GM23248 (cell line): Measurements from ENCODE around the gene TREX2. TPM values are rescaled to one million over a fixed set of nuclear protein-coding genes. Genes with fewer than 3 reads are reported as not detected.

Experiments
- DNase-seq: peaks from one replicate; pipeline ENCODE4 v3.0.0-alpha.2; 2015
- H2AFZ ChIP-seq: fragments of 200-600 bp; sonication (generic); 2 replicates; pipeline ENCODE4 v1.6.1; 2016; ENCODE audit warnings: antibody characterized with exemption
- H3F3A ChIP-seq: fragments of 200-600 bp; sonication (generic); 2 replicates; pipeline ENCODE4 v1.6.1; 2016; ENCODE audit warnings: mild to moderate bottlenecking, antibody characterized with exemption, mixed run types; ENCODE audit not compliant: insufficient read depth
- H3K27ac ChIP-seq: fragments of 200-600 bp; sonication (generic); 2 replicates; pipeline ENCODE4 v1.5.1; 2016; ENCODE audit warnings: mild to moderate bottlenecking
- H3K27me3 ChIP-seq: fragments of 200-600 bp; sonication (generic); replicated peaks from 2 replicates; pipeline ENCODE4 v1.6.1; 2016; ENCODE audit warnings: mild to moderate bottlenecking; ENCODE audit not compliant: insufficient read depth
- H3K36me3 ChIP-seq: fragments of 200-600 bp; sonication (generic); 2 replicates; pipeline ENCODE4 v1.6.1; 2016; ENCODE audit warnings: low read depth, mild to moderate bottlenecking
- H3K4me1 ChIP-seq: fragments of 200-600 bp; sonication (generic); 2 replicates; pipeline ENCODE4 v1.6.1; 2016; ENCODE audit warnings: mild to moderate bottlenecking; ENCODE audit not compliant: insufficient read depth
- H3K4me2 ChIP-seq: fragments of 200-600 bp; sonication (generic); one replicate; pipeline ENCODE4 v1.6.1; 2016; ENCODE audit warnings: mild to moderate bottlenecking; ENCODE audit not compliant: unreplicated experiment
- H3K4me3 ChIP-seq: fragments of 200-600 bp; sonication (generic); 2 replicates; pipeline ENCODE4 v1.5.1; 2016; ENCODE audit warnings: mild to moderate bottlenecking
- H3K79me2 ChIP-seq: fragments of 200-600 bp; sonication (generic); 2 replicates; pipeline ENCODE4 v1.6.1; 2016; ENCODE audit warnings: mild to moderate bottlenecking; ENCODE audit not compliant: insufficient read depth
- H3K9ac ChIP-seq: fragments of 200-600 bp; sonication (generic); 2 replicates; pipeline ENCODE4 v1.6.1; 2016; ENCODE audit warnings: mild to moderate bottlenecking
- H3K9me2 ChIP-seq: fragments of 200-600 bp; sonication (generic); 2 replicates; pipeline ENCODE4 v1.6.1; 2016; ENCODE audit warnings: mixed run types, mild to moderate bottlenecking, moderate library complexity; ENCODE audit not compliant: insufficient read depth
- H3K9me3 ChIP-seq: fragments of 200-600 bp; sonication (generic); one replicate; pipeline ENCODE4 v1.6.1; 2017; ENCODE audit warnings: low read depth
- H4K20me1 ChIP-seq: fragments of 200-600 bp; sonication (generic); 2 replicates; pipeline ENCODE4 v1.6.0; 2016; ENCODE audit not compliant: insufficient read depth
- EZH2 ChIP-seq: fragments of 200-600 bp; sonication (generic); IDR thresholded peaks from 2 replicates; pipeline ENCODE4 v1.6.1; 2018; ENCODE audit warnings: antibody characterized with exemption, mild to moderate bottlenecking; ENCODE audit not compliant: insufficient read depth, poor library complexity, severe bottlenecking
- EZH2phosphoT487 ChIP-seq: fragments of 200-600 bp; sonication (generic); IDR thresholded peaks from 2 replicates; pipeline ENCODE4 v1.6.1; 2018; ENCODE audit warnings: antibody characterized with exemption, moderate library complexity, mild to moderate bottlenecking, low read depth; ENCODE audit not compliant: insufficient read depth
- WGBS, 2 experiments: methylation state at CpG; one replicate each; pipeline ENCODE4 v1.1.6; 2015 to 2017; ENCODE audit warnings: low lambda C conversion rate in 2 of 2, low coverage in 1 of 2; ENCODE audit errors: missing lambda C conversion rate in 2 of 2; 5-methylcytosine and 5-hydroxymethylcytosine counted together
- in situ Hi-C: fragments of 300-500 bp; cut with MboI; formaldehyde crosslinking; loops from 2 replicates; pipeline ENCODE4 v1.15.0; 2020
- polyA plus RNA-seq: library from polyadenylated mRNA; unstranded; fragments of >200 nt; fragmentation: Nextera tagmentation; extraction: Ambion mirVana; gene quantifications from 2 replicates; pipeline ENCODE4 v1.2.1, GENCODE V29; 2016
- total RNA-seq: library from RNA; depleted of rRNA; stranded (reverse); fragments of >200 nt; shearing (Covaris generic); gene quantifications from 2 replicates; pipeline ENCODE4 v1.2.3, GENCODE V29; 2014

TREX2 gene
- total and polyA plus RNA-seq, 2 experiments from 2014 or later = 0.24 to 0.76 TPM

DNA sequence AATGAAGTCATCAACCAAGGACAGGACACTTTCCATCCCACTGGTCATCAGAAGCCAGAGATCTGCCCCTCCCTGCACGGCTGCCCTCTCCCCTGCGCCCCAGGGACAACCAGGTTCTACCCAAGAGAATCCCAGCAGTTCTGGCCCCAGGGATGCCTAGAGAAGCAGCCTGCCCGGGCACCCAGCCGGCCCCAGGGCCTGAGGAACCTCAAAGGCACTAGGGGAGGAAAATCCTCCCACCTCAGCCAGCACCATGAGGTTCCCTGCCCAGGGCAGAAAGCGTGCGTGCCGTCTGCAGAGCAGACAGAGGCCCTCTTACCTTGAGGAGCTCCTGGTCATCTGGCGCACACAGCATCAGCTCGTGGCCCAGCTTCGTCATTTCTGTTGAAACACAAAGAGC is 16.4 kb upstream of the TREX2 start:
- H2AFZ ChIP-seq = no peak overlapping the region
- H3K9me2 ChIP-seq = no peaks in the 10 kb centered on the region
- in situ Hi-C loops = no loop called here
- H3K36me3 ChIP-seq = no peaks in the 10 kb centered on the region
- TF ChIP-seq EZH2 (no peak), EZH2phosphoT487 (no peak)
- peaks cover 7% of the 10 kb centered on the region for H3K4me1 ChIP-seq
- H3K9ac ChIP-seq = no peak overlapping the region
- H3K4me2 ChIP-seq = no peak overlapping the region
- no peak for DNase-seq
- H3F3A ChIP-seq = no peaks in the 10 kb centered on the region
- H3K9me3 ChIP-seq = no peaks in the 10 kb centered on the region
- no peaks in the 10 kb centered on the region for H4K20me1 ChIP-seq
- H3K27ac ChIP-seq = no peak overlapping the region
- 98 to 100% methylated on average over 5 to 7 of the region's 10 CpGs for WGBS, 2 experiments
- H3K27me3 ChIP-seq = no peaks in the 10 kb centered on the region
- no peak overlapping the region for H3K4me3 ChIP-seq
- H3K79me2 ChIP-seq = no peaks in the 10 kb centered on the region

DNA sequence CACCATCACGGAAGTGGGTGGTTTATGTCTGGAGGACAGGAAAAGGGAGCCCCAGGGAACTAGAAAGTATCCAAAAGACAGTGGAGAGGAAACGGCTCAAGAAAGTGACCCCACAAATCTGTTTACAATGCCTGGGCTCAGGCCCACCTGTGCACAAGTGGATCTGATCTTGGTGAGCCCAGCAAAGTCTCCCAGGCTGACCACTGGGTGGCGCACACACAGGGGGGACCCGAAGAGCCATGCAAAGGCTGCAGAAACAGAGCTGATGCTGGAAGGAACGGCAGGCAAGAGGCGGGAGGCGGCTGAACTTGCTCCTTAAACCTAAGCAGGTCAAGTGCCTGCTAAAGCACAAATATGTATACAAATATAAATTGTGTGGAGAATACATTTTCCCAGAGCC is 15.0 kb upstream of the TREX2 start:
- Histone ChIP-seq H3K27ac (no peak overlapping the region), H3K79me2 (no peaks in the 10 kb centered on the region), H4K20me1 (no peaks in the 10 kb centered on the region), H3K36me3 (no peaks in the 10 kb centered on the region), H2AFZ (no peak overlapping the region), H3K27me3 (no peaks in the 10 kb centered on the region), H3F3A (no peaks in the 10 kb centered on the region), H3K4me2 (no peak overlapping the region), H3K4me3 (no peak overlapping the region), H3K9ac (no peak overlapping the region), H3K4me1 (peaks cover 7% of the 10 kb centered on the region), H3K9me3 (no peaks in the 10 kb centered on the region), H3K9me2 (no peaks in the 10 kb centered on the region)
- WGBS, 2 experiments = 40 to 51% methylated on average over 6 to 7 of the region's 7 CpGs
- in situ Hi-C loops = no loop called here
- TF ChIP-seq EZH2 (no peak), EZH2phosphoT487 (no peak)
- DNase-seq = peak; percentile 56

DNA sequence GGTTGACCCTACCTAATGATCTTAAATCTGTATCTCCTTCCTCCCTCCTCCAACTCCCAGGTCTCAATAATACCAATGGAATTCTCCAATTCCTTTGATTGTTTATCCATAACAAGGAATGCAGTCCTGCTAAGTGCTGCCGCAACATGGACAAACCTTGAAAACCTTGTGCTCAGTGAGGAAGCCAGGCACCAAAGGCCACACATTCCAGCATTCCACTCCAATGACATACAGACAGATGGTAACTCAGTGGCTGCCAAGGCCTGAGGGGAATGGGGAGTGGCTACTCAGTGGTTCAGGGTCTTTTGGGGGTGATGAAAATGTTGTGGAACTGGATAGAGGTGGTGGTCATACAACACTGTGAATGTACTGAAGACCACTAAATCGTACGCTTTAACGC is 14.1 kb upstream of the TREX2 start:
- in situ Hi-C loops = no loop called here
- Histone ChIP-seq H3K27me3 (no peaks in the 10 kb centered on the region), H3K9ac (no peak overlapping the region), H3K4me2 (no peak overlapping the region), H3K9me3 (no peaks in the 10 kb centered on the region), H2AFZ (no peak overlapping the region), H3K4me1 (peaks cover 7% of the 10 kb centered on the region), H3K79me2 (no peaks in the 10 kb centered on the region), H3K9me2 (no peaks in the 10 kb centered on the region), H4K20me1 (no peaks in the 10 kb centered on the region), H3K4me3 (no peak overlapping the region), H3F3A (no peaks in the 10 kb centered on the region), H3K27ac (no peak overlapping the region), H3K36me3 (no peaks in the 10 kb centered on the region)
- TF ChIP-seq EZH2phosphoT487 (no peak), EZH2 (no peak)
- WGBS, 2 experiments = 73 to 82% methylated on average over 3 to 4 of the region's 4 CpGs
- peak; percentile 58 for DNase-seq

DNA sequence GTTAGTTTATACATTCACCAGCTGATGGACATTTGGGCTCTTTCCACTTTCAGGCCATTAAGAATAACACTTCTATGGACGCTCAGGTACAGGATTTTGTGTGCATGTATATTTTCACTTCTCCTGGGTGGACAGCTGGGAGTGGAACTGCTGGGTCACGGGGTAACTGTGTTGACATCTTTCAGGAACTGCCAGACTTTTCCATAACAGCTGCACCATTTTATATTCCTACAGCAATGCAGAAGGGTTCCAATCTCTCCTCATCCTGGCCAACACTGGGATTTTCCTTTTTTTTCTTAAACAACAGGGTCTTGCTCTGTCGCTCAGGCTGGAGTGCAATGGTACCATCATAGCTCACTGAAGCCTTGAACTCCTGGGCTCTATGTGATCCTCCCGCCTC is 12.6 kb upstream of the TREX2 start:
- WGBS, 2 experiments = 96 to 100% methylated on average over 3 to 4 of the region's 4 CpGs
- H3K79me2 ChIP-seq = no peaks in the 10 kb centered on the region
- H3K9ac ChIP-seq = no peak overlapping the region
- H2AFZ ChIP-seq = no peak overlapping the region
- H4K20me1 ChIP-seq = no peaks in the 10 kb centered on the region
- no peak overlapping the region for H3K4me3 ChIP-seq
- H3K36me3 ChIP-seq = no peaks in the 10 kb centered on the region
- no peaks in the 10 kb centered on the region for H3F3A ChIP-seq
- no peak for TF ChIP-seq EZH2
- no peak for TF ChIP-seq EZH2phosphoT487
- in situ Hi-C loops = no loop called here
- H3K9me2 ChIP-seq = no peaks in the 10 kb centered on the region
- no peaks in the 10 kb centered on the region for H3K27me3 ChIP-seq
- H3K4me1 ChIP-seq = peaks cover 7% of the 10 kb centered on the region
- no peak overlapping the region for H3K4me2 ChIP-seq
- no peak for DNase-seq
- no peak overlapping the region for H3K27ac ChIP-seq
- H3K9me3 ChIP-seq = no peaks in the 10 kb centered on the region

DNA sequence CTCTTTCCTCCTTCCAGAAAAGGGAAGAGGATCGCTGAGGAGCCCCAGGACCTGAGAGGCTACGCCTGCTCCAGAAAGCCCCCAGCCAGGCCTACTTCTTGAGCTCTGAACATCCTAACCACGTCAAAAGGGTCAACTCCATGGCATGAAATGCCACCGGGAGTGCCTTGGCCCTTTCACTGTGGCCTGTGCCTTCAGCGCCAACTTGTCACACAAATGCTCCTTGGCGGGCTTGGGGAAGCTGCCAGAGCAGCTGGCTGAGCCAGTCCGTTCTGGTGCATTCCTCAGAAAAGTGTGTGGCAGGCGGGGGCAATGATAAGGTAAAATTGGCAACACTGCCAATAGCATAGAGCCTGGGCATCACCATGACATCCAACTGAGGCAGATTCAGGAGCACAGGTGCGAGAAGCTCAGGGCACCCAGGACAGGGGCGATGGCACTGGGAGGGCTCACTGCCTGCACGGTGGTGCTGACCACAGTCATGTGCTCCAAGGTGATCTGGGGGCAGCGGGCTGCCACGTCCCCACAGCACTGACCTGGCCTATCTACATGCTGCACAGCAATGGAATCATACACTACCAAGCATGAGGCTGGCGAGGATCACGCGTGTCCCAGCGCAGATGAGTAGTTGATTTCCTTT is 12.1 kb upstream of the TREX2 start:
- H3K27me3 ChIP-seq = no peaks in the 10 kb centered on the region
- no peaks in the 10 kb centered on the region for H3K9me3 ChIP-seq
- H3K4me3 ChIP-seq = no peak overlapping the region
- H3K36me3 ChIP-seq = no peaks in the 10 kb centered on the region
- H3K4me1 ChIP-seq = peaks cover 7% of the 10 kb centered on the region
- no peak overlapping the region for H3K9ac ChIP-seq
- H3K9me2 ChIP-seq = no peaks in the 10 kb centered on the region
- H2AFZ ChIP-seq = no peak overlapping the region
- 92% methylated on average over 9 to 15 of the region's 17 CpGs for WGBS, 2 experiments
- H3K4me2 ChIP-seq = no peak overlapping the region
- no peak for DNase-seq
- in situ Hi-C loops = no loop called here
- no peaks in the 10 kb centered on the region for H4K20me1 ChIP-seq
- H3K27ac ChIP-seq = no peak overlapping the region
- H3K79me2 ChIP-seq = no peaks in the 10 kb centered on the region
- TF ChIP-seq EZH2 = no peak
- no peak for TF ChIP-seq EZH2phosphoT487
- H3F3A ChIP-seq = no peaks in the 10 kb centered on the region
